Fibroblast of lung (primary cell): Measurements from ENCODE around the gene AP1S3. TPM values are rescaled to one million over a fixed set of nuclear protein-coding genes. Genes with fewer than 3 reads are reported as not detected.

ENCODE experiments used
- DNase-seq, 2 donors: peaks; one replicate each; pipeline versions ENCODE4 v3.0.0 to v3.0.0-alpha.2; 2010; ENCODE audit warnings: low read depth in 2 of 2
- H2AFZ ChIP-seq: 2 replicates; pipeline ENCODE4 v1.5.1; 2012; ENCODE audit warnings: low read length, control low read depth, inconsistent platforms
- H3K27ac ChIP-seq: 2 replicates; pipeline ENCODE4 v1.5.1; 2011; ENCODE audit warnings: low read length, control low read depth; ENCODE audit not compliant: insufficient read depth
- H3K27me3 ChIP-seq: 2 replicates; pipeline ENCODE4 v1.5.1; 2011; ENCODE audit warnings: mild to moderate bottlenecking, low read length; ENCODE audit not compliant: control insufficient read depth, insufficient read depth
- H3K36me3 ChIP-seq: 2 replicates; pipeline ENCODE4 v1.5.1; 2011; ENCODE audit warnings: low read length; ENCODE audit not compliant: control insufficient read depth, insufficient read depth
- H3K4me1 ChIP-seq: 2 replicates; pipeline ENCODE4 v1.5.1; 2011; ENCODE audit warnings: low read length; ENCODE audit not compliant: control insufficient read depth, insufficient read depth; ENCODE audit errors: extremely low read depth
- H3K4me2 ChIP-seq: 2 replicates; pipeline ENCODE4 v1.5.1; 2011; ENCODE audit warnings: low read length, control low read depth; ENCODE audit not compliant: insufficient read depth; ENCODE audit errors: extremely low read depth
- H3K4me3 ChIP-seq, 4 experiments: fragments of 200-600 bp in 1 of 4; sonication (generic) in 1 of 4; replicated peaks in 1 of 4; 2 replicates each; pipeline ENCODE4 v1.5.1; 2011 to 2016; ENCODE audit warnings: low read length in 4 of 4, low read depth in 3 of 4, mild to moderate bottlenecking in 3 of 4, control low read depth in 2 of 4, inconsistent platforms in 1 of 4, mixed read lengths in 1 of 4; ENCODE audit not compliant: insufficient read depth in 1 of 4; ENCODE audit errors: control extremely low read depth in 1 of 4
- H3K79me2 ChIP-seq: 2 replicates; pipeline ENCODE4 v1.5.1; 2012; ENCODE audit warnings: mild to moderate bottlenecking, low read length, inconsistent platforms; ENCODE audit not compliant: control insufficient read depth, insufficient read depth
- H3K9ac ChIP-seq: 2 replicates; pipeline ENCODE4 v1.5.1; 2011; ENCODE audit warnings: mild to moderate bottlenecking, low read length, control low read depth; ENCODE audit not compliant: insufficient read depth
- H3K9me3 ChIP-seq: 2 replicates; pipeline ENCODE4 v1.5.1; 2012; ENCODE audit warnings: low read depth, low read length; ENCODE audit not compliant: control insufficient read depth, insufficient read depth
- H4K20me1 ChIP-seq: 2 replicates; pipeline ENCODE4 v1.5.1; 2011; ENCODE audit warnings: low read length; ENCODE audit not compliant: control insufficient read depth, insufficient read depth; ENCODE audit errors: extremely low read depth
- EZH2 ChIP-seq: IDR thresholded peaks from 2 replicates; pipeline ENCODE4 v1.5.1; 2012; ENCODE audit warnings: low read length, control low read depth, mild to moderate bottlenecking; ENCODE audit errors: missing control alignments
- polyA plus RNA-seq, 2 donors: library from polyadenylated mRNA; depleted of rRNA in 1 of 2; stranded (reverse) in 1 of 2; unstranded in 1 of 2; fragments of >200 nt; gene quantifications; 2 replicates each; pipeline ENCODE4 v1.2.1, GENCODE V29; 2011 to 2012; ENCODE audit warnings: missing spikeins in 1 of 2
- total RNA-seq: library from RNA; depleted of rRNA; stranded (reverse); fragments of >200 nt; gene quantifications from 2 replicates; pipeline ENCODE4 v1.2.1, GENCODE V29; 2014
- TF ChIP-seq, protein P1 (sequence below), 2 donors: IDR thresholded peaks in 1 of 2; conservative IDR thresholded peaks in 1 of 2; 1 replicate in 1 of 2; 2 replicates in 1 of 2; pipeline ENCODE4 v1.5.1; 2011 to 2012; ENCODE audit warnings: low read length in 2 of 2, control low read depth in 1 of 2, inconsistent platforms in 1 of 2, low read depth in 1 of 2, mild to moderate bottlenecking in 1 of 2

The AP1S3 gene
- total and polyA plus RNA-seq, 2 donors (not counting 1 experiment from before 2014, with no cell fraction given) = 2.9 to 3.3 TPM

DNA sequence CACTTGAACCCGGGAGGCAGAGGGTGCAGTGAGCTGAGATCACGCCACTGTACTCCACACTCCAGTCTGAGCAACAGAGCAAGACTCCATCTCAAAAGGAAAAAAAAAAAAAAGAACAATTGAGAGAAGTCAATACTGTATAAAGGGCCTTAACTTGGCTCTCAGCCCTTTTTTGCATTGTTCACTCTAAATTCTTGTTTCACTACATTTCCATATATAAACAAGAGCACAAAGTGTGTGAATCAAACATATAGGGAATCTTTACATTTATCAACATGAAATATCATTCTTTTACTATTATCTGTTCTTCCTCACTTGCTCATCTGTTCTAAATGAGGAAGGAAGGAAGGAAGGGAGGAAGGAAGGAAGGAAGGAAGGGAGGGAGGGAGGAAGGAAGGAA, 90.8 kb downstream of the AP1S3 start:
- no peaks in the 10 kb centered on the region for H3K4me1 ChIP-seq
- H2AFZ ChIP-seq = no peak overlapping the region
- no peak for TF ChIP-seq EZH2
- no peaks in the 10 kb centered on the region for H3K36me3 ChIP-seq
- H4K20me1 ChIP-seq = no peaks in the 10 kb centered on the region
- no peak for DNase-seq
- no peak overlapping the region for H3K4me3 ChIP-seq
- no peak overlapping the region for H3K27ac ChIP-seq
- no peak overlapping the region for H3K9ac ChIP-seq
- no peak overlapping the region for H3K4me2 ChIP-seq
- no peaks in the 10 kb centered on the region for H3K27me3 ChIP-seq
- no peaks in the 10 kb centered on the region for H3K79me2 ChIP-seq
- H3K9me3 ChIP-seq = no peaks in the 10 kb centered on the region

DNA sequence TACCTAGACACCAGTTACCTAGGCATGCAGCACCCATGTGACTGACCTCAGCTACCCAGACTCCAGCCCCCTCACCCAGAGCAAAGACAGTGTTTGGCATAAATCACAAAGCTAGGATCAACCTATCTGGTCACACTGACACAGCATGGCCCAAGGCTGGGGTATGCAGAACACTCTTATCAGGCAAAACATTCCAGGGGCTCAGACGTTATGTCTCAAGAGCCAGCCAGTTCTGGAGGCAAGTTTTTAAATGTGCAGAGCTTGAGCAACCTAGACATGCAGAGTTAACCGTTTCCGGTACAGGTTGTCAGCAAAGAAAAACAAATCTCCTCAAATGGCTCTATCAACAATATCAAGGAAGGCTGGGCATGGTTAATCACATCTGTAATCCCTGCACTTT, 92.8 kb downstream of the AP1S3 start:
- Histone ChIP-seq H3K4me2 (no peak overlapping the region), H3K79me2 (no peaks in the 10 kb centered on the region), H3K36me3 (no peaks in the 10 kb centered on the region), H4K20me1 (no peaks in the 10 kb centered on the region), H2AFZ (no peak overlapping the region), H3K27me3 (no peaks in the 10 kb centered on the region), H3K9me3 (no peaks in the 10 kb centered on the region), H3K9ac (no peak overlapping the region), H3K27ac (no peak overlapping the region), H3K4me3 (no peak overlapping the region), H3K4me1 (no peaks in the 10 kb centered on the region)
- peak in 1 of 2 donors; percentile 83 for DNase-seq
- TF ChIP-seq, protein P1, sequence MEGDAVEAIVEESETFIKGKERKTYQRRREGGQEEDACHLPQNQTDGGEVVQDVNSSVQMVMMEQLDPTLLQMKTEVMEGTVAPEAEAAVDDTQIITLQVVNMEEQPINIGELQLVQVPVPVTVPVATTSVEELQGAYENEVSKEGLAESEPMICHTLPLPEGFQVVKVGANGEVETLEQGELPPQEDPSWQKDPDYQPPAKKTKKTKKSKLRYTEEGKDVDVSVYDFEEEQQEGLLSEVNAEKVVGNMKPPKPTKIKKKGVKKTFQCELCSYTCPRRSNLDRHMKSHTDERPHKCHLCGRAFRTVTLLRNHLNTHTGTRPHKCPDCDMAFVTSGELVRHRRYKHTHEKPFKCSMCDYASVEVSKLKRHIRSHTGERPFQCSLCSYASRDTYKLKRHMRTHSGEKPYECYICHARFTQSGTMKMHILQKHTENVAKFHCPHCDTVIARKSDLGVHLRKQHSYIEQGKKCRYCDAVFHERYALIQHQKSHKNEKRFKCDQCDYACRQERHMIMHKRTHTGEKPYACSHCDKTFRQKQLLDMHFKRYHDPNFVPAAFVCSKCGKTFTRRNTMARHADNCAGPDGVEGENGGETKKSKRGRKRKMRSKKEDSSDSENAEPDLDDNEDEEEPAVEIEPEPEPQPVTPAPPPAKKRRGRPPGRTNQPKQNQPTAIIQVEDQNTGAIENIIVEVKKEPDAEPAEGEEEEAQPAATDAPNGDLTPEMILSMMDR (conservative IDR thresholded peaks at IDR 0.05 in 1 of 2, IDR thresholded peaks at IDR 0.05 in 1 of 2; ENCODE audit: low read depth in 1 of 2, low read length in 2 of 2) = no peak
- no peak for TF ChIP-seq EZH2

DNA sequence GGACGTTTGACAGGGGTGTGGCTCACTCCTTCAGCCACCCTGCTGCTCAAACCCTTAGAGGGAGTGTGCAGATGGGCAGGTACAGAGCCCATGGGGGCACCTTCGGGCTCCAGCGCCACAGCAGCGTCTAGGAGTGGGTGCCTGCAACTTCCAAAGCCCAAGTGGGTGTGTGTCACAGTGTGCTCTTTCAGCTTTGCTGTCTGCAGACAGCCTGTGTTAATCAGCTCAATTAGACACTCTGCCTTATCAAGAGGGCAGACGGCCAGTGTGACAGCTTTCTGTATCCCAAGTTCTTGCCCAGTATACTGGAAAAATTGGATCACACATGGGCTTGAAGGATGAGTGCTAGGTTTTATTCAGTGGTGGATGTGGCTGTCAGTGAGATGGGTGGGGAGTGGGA, 96.7 kb downstream of the AP1S3 start:
- no peaks in the 10 kb centered on the region for H3K9me3 ChIP-seq
- DNase-seq = no peak

More for the DNA sequence above, 96.7 kb downstream of the AP1S3 start:
- TF ChIP-seq, protein P1 (conservative IDR thresholded peaks at IDR 0.05 in 1 of 2, IDR thresholded peaks at IDR 0.05 in 1 of 2; ENCODE audit: low read depth in 1 of 2, low read length in 2 of 2) = no peak
- Histone ChIP-seq H3K4me1 (peaks cover 6% of the 10 kb centered on the region), H3K4me2 (no peak overlapping the region), H4K20me1 (no peaks in the 10 kb centered on the region), H3K79me2 (no peaks in the 10 kb centered on the region), H3K4me3 (no peak overlapping the region), H3K27me3 (no peaks in the 10 kb centered on the region), H3K27ac (no peak overlapping the region), H3K9ac (no peak overlapping the region), H2AFZ (no peak overlapping the region), H3K36me3 (no peaks in the 10 kb centered on the region)
